Thymus (tissue), 11 donors: ENCODE data around the gene GLRA3. TPM values are rescaled to one million over a fixed set of nuclear protein-coding genes. Genes with fewer than 3 reads are reported as not detected.
"Not testable (repeated sequence)": the region's sequence is repeated elsewhere in the genome, so short reads cannot be mapped to it uniquely, and the experiment has no call there.

Experiments used
- DNase-seq, 9 donors: peaks; one replicate each; pipeline ENCODE4 v3.0.0-alpha.2; 2013; ENCODE audit warnings: low spot score in 9 of 9, low read depth in 6 of 9, missing footprints in 1 of 9
- H3K27ac ChIP-seq, 2 donors: one replicate each; pipeline ENCODE4 v1.5.1; 2013; ENCODE audit warnings: control low read depth in 1 of 2, low read depth in 1 of 2, low read length in 1 of 2, mild to moderate bottlenecking in 1 of 2, moderate library complexity in 1 of 2
- H3K27me3 ChIP-seq, 2 donors: one replicate each; pipeline ENCODE4 v1.5.1; 2013; ENCODE audit warnings: low read length in 1 of 2; ENCODE audit not compliant: control insufficient read depth in 2 of 2, insufficient read depth in 1 of 2
- H3K36me3 ChIP-seq, 2 donors: one replicate each; pipeline ENCODE4 v1.5.1; 2013; ENCODE audit warnings: low read length in 1 of 2, mild to moderate bottlenecking in 1 of 2, moderate library complexity in 1 of 2; ENCODE audit not compliant: control insufficient read depth in 2 of 2, insufficient read depth in 2 of 2
- H3K4me1 ChIP-seq, 2 donors: one replicate each; pipeline ENCODE4 v1.5.1; 2013; ENCODE audit warnings: low read length in 2 of 2; ENCODE audit not compliant: control insufficient read depth in 2 of 2, insufficient read depth in 2 of 2
- H3K4me3 ChIP-seq, 2 donors: one replicate each; pipeline ENCODE4 v1.5.1; 2013; ENCODE audit warnings: low read length in 2 of 2, control low read depth in 1 of 2, mild to moderate bottlenecking in 1 of 2
- H3K9me3 ChIP-seq, 2 donors: one replicate each; pipeline ENCODE4 v1.5.1; 2013; ENCODE audit warnings: low read length in 1 of 2, mild to moderate bottlenecking in 1 of 2; ENCODE audit not compliant: control insufficient read depth in 2 of 2, insufficient read depth in 1 of 2
- WGBS: extraction: QIAGEN DNeasy Blood & Tissue Kit; methylation state at CpG from one replicate; pipeline ENCODE4 v1.1.7; 2013; 5-methylcytosine and 5-hydroxymethylcytosine counted together
- polyA plus RNA-seq: library from polyadenylated mRNA; stranded (reverse); fragments of 200-250 nt; gene quantifications from one replicate; pipeline ENCODE4 v1.2.3, GENCODE V29; 2013
- total RNA-seq: library from RNA; stranded (reverse); fragments of 120-200 nt; gene quantifications from one replicate; pipeline ENCODE4 v1.2.4, GENCODE V29; 2013
- donor health status: healthy.

Gene GLRA3
- total and polyA plus RNA-seq, 2 donors, result 0.05 TPM

- 90% methylated on average over 24 of the region's 28 CpGs for WGBS
- not testable (repeated sequence) for H3K4me3 ChIP-seq, H3K27ac ChIP-seq, H3K9me3 ChIP-seq, H3K27me3 ChIP-seq, DNase-seq, H3K4me1 ChIP-seq, H3K36me3 ChIP-seq
These were observed 50.6 kb downstream of the GLRA3 start for GRCh38 chr4:174778274-174778986.

DNA sequence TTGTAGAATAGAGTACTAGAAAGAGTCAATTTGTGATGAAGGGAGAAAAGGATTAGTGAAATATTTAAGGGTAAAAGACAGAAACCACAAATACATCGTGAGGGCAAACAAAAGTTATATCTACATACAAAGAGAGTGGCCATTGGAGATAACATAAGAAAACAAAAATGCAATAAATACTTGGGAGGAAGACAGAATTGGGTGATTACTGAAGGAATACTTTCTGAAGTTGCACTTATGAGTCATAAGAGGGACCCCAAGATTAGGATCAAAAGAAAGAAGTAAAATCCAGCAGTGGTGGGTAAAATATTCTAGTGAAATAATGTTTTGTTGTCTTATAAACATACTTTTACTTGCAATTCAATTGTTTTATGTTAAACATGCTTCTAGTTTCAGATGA is 53.7 kb downstream of the GLRA3 start:
- Histone ChIP-seq H3K27ac (no peak overlapping the region), H3K27me3 (no peaks in the 10 kb centered on the region), H3K36me3 (no peaks in the 10 kb centered on the region), H3K4me3 (no peak overlapping the region), H3K4me1 (no peaks in the 10 kb centered on the region), H3K9me3 (no peaks in the 10 kb centered on the region)
- WGBS, result 13% methylated on average over 1 of the region's 1 CpG
- no peak for DNase-seq

GRCh38 chr4:174764105-174764729 is 64.8 kb downstream of the GLRA3 start:
- Histone ChIP-seq H3K4me1 (no peaks in the 10 kb centered on the region), H3K9me3 (no peaks in the 10 kb centered on the region), H3K4me3 (no peak overlapping the region), H3K27ac (no peak overlapping the region), H3K27me3 (no peaks in the 10 kb centered on the region), H3K36me3 (no peaks in the 10 kb centered on the region)
- 57% methylated on average over 7 of the region's 7 CpGs for WGBS
- DNase-seq, result peak in 3 of 9 donors; percentile 2 to 27 (median 7)

DNA sequence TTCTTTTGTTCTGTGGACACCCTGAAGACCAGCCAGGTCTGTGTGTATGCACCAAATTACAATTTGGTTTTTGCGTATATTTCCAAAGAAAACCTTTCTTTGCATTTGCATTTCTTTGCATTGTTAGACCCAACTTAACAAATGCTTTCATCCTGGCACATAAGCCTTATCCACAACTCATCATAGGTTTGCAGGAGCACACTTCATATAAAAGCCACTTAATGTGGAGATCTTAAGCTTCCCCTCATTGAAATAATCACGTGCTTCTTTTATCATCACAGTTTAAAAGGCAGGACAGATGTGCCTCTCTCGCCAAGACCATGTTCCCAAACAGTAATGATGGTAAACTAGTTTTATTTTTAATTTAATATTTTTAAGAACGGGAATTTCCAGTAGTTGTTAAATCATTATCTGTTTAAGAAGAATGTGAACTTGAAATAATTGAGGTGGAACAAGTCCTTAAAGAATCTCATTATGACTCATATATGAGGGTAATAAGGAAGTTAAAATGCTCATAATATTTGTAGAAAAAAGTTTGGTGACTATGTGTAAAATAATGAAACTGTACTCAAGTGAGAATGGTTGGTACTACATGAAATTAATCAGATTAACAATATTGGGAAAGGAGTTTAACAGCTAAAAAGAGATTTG is 65.5 kb downstream of the GLRA3 start:
- Histone ChIP-seq H3K27ac (no peak overlapping the region), H3K4me3 (no peak overlapping the region), H3K27me3 (no peaks in the 10 kb centered on the region), H3K36me3 (no peaks in the 10 kb centered on the region), H3K4me1 (no peaks in the 10 kb centered on the region), H3K9me3 (no peaks in the 10 kb centered on the region)
- DNase-seq, result no peak
- 87% methylated on average over 4 of the region's 4 CpGs for WGBS

DNA sequence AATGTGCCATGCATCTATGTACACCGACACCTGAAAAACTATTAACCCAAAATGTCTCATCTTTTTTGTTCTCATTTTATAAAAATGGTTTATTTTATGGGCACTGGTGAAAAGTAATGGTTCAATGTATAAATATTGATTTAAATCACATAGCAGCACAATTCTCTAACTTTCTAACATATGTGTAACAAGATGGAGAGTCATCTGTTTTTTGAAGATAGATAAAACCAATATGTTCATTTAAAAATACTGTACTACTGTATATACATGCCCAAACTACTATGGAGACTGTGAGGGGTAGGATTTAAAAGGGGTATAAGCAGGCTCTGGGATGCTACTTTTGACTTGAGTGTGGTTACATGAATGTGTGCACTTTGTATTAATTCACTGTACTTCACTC is 67.6 kb downstream of the GLRA3 start:
- Histone ChIP-seq H3K36me3 (no peaks in the 10 kb centered on the region), H3K27me3 (no peaks in the 10 kb centered on the region), H3K4me1 (no peaks in the 10 kb centered on the region), H3K27ac (no peak overlapping the region), H3K9me3 (no peaks in the 10 kb centered on the region), H3K4me3 (no peak overlapping the region)
- WGBS, result 95% methylated on average over 1 of the region's 1 CpG
- DNase-seq, result no peak

GRCh38 chr4:174757736-174758135 is 71.3 kb downstream of the GLRA3 start:
- no peaks in the 10 kb centered on the region for H3K9me3 ChIP-seq
- H3K4me3 ChIP-seq, result no peak overlapping the region
- H3K4me1 ChIP-seq, result no peaks in the 10 kb centered on the region
- 73% methylated on average over 4 of the region's 4 CpGs for WGBS
- no peaks in the 10 kb centered on the region for H3K36me3 ChIP-seq
- H3K27me3 ChIP-seq, result no peaks in the 10 kb centered on the region
- DNase-seq, result no peak
- H3K27ac ChIP-seq, result no peak overlapping the region

DNA sequence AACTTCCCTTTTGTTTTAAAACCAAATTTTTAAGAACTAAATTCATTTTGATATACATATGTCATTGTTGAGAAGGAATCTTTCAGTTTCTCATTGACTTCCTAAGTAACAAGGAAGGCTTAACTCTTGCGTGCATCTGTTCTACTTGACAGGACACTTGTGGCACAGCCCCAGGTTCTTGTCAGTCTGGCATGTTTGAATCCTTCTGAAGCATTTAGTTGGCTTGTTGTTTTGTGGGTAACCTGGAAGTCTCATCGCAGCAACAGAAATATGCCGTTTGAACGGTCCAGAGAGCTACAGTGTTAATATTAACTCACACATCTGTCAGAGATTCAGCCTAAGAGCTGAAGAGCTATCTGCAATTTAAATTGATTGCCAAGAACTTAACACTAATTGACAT is 76.0 kb downstream of the GLRA3 start:
- H3K4me1 ChIP-seq, result no peaks in the 10 kb centered on the region
- H3K9me3 ChIP-seq, result no peaks in the 10 kb centered on the region
- H3K27me3 ChIP-seq, result no peaks in the 10 kb centered on the region
- H3K4me3 ChIP-seq, result no peak overlapping the region
- H3K27ac ChIP-seq, result no peak overlapping the region
- WGBS, result 91% methylated on average over 4 of the region's 4 CpGs
- H3K36me3 ChIP-seq, result no peaks in the 10 kb centered on the region
- no peak for DNase-seq

DNA sequence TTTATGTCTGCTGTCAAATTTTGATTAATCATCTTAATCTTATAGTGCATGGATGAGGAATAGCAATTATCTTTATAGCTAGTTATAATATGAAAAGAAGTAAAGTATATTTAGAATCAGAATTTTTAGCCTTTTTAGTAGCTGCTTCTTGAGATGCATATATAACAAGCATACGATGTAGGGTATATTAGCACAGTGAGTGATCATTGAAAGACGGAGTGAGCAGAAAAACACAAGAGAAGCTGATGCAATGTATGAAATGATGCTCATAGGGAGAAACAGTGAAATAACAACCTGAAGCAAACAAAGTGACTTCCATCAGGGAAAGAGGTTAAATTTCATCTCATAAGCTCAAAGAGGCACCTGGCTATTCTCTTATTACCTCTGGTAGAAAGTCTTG is 77.0 kb downstream of the GLRA3 start:
- H3K27me3 ChIP-seq, result no peaks in the 10 kb centered on the region
- no peaks in the 10 kb centered on the region for H3K4me1 ChIP-seq
- H3K9me3 ChIP-seq, result no peaks in the 10 kb centered on the region
- no peak overlapping the region for H3K27ac ChIP-seq
- H3K4me3 ChIP-seq, result no peak overlapping the region
- no peak for DNase-seq
- H3K36me3 ChIP-seq, result no peaks in the 10 kb centered on the region
- 97% methylated on average over 2 of the region's 2 CpGs for WGBS

DNA sequence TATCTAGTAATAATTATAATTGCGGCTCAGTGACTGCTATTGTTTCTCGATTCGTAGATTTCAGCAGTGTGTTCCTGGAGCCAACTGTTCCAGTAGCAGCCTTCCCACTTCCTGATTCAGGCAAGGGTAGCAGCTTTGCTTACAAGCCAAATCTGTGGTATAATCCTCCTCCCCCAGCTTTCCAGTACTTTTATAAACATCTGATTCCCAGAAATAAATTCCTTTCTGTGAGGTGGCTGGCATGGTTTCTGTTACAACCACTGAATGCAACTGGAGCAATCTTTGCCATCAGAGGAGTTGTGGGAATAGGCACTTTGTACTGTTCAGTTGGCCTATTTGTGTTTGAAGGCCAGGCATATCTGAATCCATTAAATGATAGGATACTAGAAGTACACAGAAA is 80.0 kb downstream of the GLRA3 start:
- 91% methylated on average over 3 of the region's 3 CpGs for WGBS
- Histone ChIP-seq H3K4me1 (no peaks in the 10 kb centered on the region), H3K9me3 (peaks cover 0 to 3% of the 10 kb centered on the region in 2 donors), H3K36me3 (no peaks in the 10 kb centered on the region), H3K27me3 (no peaks in the 10 kb centered on the region), H3K27ac (no peak overlapping the region), H3K4me3 (no peak overlapping the region)
- DNase-seq, result no peak
